ACC112 (cell line): ENCODE results near the gene RNF43.

Experiments
- H2AFZ ChIP-seq: fragments of 200-600 bp; sonication (generic); one replicate; pipeline ENCODE4 v1.6.0; 2017; ENCODE audit warnings: antibody characterized with exemption, low read length; ENCODE audit not compliant: unreplicated experiment
- H3K27ac ChIP-seq: fragments of 200-600 bp; sonication (generic); 2 replicates; pipeline ENCODE4 v1.5.1; 2014; ENCODE audit warnings: low read depth, mild to moderate bottlenecking, antibody characterized with exemption, low read length, moderate library complexity
- H3K27me3 ChIP-seq: fragments of 200-600 bp; sonication (generic); 2 replicates; pipeline ENCODE4 v1.6.1; 2014; ENCODE audit warnings: mild to moderate bottlenecking, antibody characterized with exemption, low read length, moderate library complexity, mixed read lengths; ENCODE audit not compliant: insufficient read depth
- H3K36me3 ChIP-seq: fragments of 200-600 bp; sonication (generic); 2 replicates; pipeline ENCODE4 v1.6.1; 2016; ENCODE audit warnings: mild to moderate bottlenecking, antibody characterized with exemption, low read length, moderate library complexity, mixed read lengths; ENCODE audit not compliant: insufficient read depth
- H3K4me1 ChIP-seq: fragments of 200-600 bp; sonication (generic); one replicate; pipeline ENCODE4 v1.6.1; 2016; ENCODE audit warnings: low read length, mixed read lengths; ENCODE audit not compliant: insufficient read depth, unreplicated experiment, control insufficient read depth
- H3K4me3 ChIP-seq: fragments of 200-600 bp; sonication (generic); 2 replicates; pipeline ENCODE4 v1.5.1; 2014; ENCODE audit warnings: mild to moderate bottlenecking, low read depth, low read length
- H3K79me2 ChIP-seq: fragments of 200-600 bp; sonication (generic); one replicate; pipeline ENCODE4 v1.6.0; 2016; ENCODE audit warnings: low read length; ENCODE audit not compliant: control insufficient read depth, unreplicated experiment, insufficient read depth

The RNF43 gene

GRCh38 chr17:58381124-58382035 lies 36.0 kb downstream of the RNF43 start:
- H3K79me2 ChIP-seq = no peaks in the 10 kb centered on the region
- H3K36me3 ChIP-seq = no peaks in the 10 kb centered on the region

GRCh38 chr17:58380207-58381123 lies 36.9 kb downstream of the RNF43 start:
- Histone ChIP-seq H3K27ac (no peak overlapping the region), H3K4me3 (no peak overlapping the region), H3K36me3 (no peaks in the 10 kb centered on the region), H3K79me2 (no peaks in the 10 kb centered on the region), H2AFZ (no peak overlapping the region), H3K4me1 (no peaks in the 10 kb centered on the region), H3K27me3 (peaks cover 79% of the 10 kb centered on the region)

More at GRCh38 chr17:58381124-58382035, 36.0 kb downstream of the RNF43 start:
- Histone ChIP-seq H3K27me3 (peaks cover 83% of the 10 kb centered on the region), H2AFZ (no peak overlapping the region), H3K27ac (no peak overlapping the region), H3K4me3 (no peak overlapping the region), H3K4me1 (no peaks in the 10 kb centered on the region)

GRCh38 chr17:58379511-58379824 lies 37.9 kb downstream of the RNF43 start:
- H3K4me3 ChIP-seq = no peak overlapping the region
- H3K4me1 ChIP-seq = no peaks in the 10 kb centered on the region
- no peak overlapping the region for H2AFZ ChIP-seq
- H3K27me3 ChIP-seq = peaks cover 70% of the 10 kb centered on the region
- H3K79me2 ChIP-seq = no peaks in the 10 kb centered on the region
- H3K27ac ChIP-seq = no peak overlapping the region
- H3K36me3 ChIP-seq = no peaks in the 10 kb centered on the region

- H2AFZ ChIP-seq = no peak overlapping the region
- H3K79me2 ChIP-seq = no peaks in the 10 kb centered on the region
- H3K36me3 ChIP-seq = no peaks in the 10 kb centered on the region
- no peaks in the 10 kb centered on the region for H3K4me1 ChIP-seq
- peaks cover 65% of the 10 kb centered on the region for H3K27me3 ChIP-seq
- no peak overlapping the region for H3K4me3 ChIP-seq
- H3K27ac ChIP-seq = no peak overlapping the region
Observed at GRCh38 chr17:58378733-58379510, 38.4 kb downstream of the RNF43 start.

- H3K36me3 ChIP-seq = no peaks in the 10 kb centered on the region
- H2AFZ ChIP-seq = no peak overlapping the region
- H3K4me1 ChIP-seq = no peaks in the 10 kb centered on the region
- H3K4me3 ChIP-seq = no peak overlapping the region
- no peaks in the 10 kb centered on the region for H3K79me2 ChIP-seq
- peaks cover 60% of the 10 kb centered on the region for H3K27me3 ChIP-seq
- H3K27ac ChIP-seq = no peak overlapping the region
Observed at GRCh38 chr17:58377661-58378060, 39.7 kb downstream of the RNF43 start.

GRCh38 chr17:58377093-58377601 lies 40.2 kb downstream of the RNF43 start:
- H3K27ac ChIP-seq = no peak overlapping the region
- H2AFZ ChIP-seq = no peak overlapping the region
- H3K36me3 ChIP-seq = no peaks in the 10 kb centered on the region
- no peaks in the 10 kb centered on the region for H3K79me2 ChIP-seq
- no peak overlapping the region for H3K4me3 ChIP-seq
- H3K4me1 ChIP-seq = no peaks in the 10 kb centered on the region
- H3K27me3 ChIP-seq = peaks cover 55% of the 10 kb centered on the region

- no peaks in the 10 kb centered on the region for H3K36me3 ChIP-seq
- H3K27ac ChIP-seq = no peak overlapping the region
- no peaks in the 10 kb centered on the region for H3K4me1 ChIP-seq
- H2AFZ ChIP-seq = no peak overlapping the region
- H3K4me3 ChIP-seq = no peak overlapping the region
- peaks cover 54% of the 10 kb centered on the region for H3K27me3 ChIP-seq
- no peaks in the 10 kb centered on the region for H3K79me2 ChIP-seq
Observed at GRCh38 chr17:58376472-58377000, 40.8 kb downstream of the RNF43 start.

- Histone ChIP-seq H2AFZ (no peak overlapping the region), H3K36me3 (no peaks in the 10 kb centered on the region), H3K4me3 (no peak overlapping the region), H3K4me1 (no peaks in the 10 kb centered on the region), H3K27ac (no peak overlapping the region), H3K27me3 (peaks cover 54% of the 10 kb centered on the region), H3K79me2 (no peaks in the 10 kb centered on the region)
Observed at GRCh38 chr17:58375811-58376210, 41.5 kb downstream of the RNF43 start.

- Histone ChIP-seq H3K27ac (no peak overlapping the region), H3K4me1 (no peaks in the 10 kb centered on the region)
Observed at GRCh38 chr17:58375256-58375655, 42.1 kb downstream of the RNF43 start.

GRCh38 chr17:58373923-58374322 lies 43.4 kb downstream of the RNF43 start:
- no peaks in the 10 kb centered on the region for H3K36me3 ChIP-seq
- no peak overlapping the region for H3K27ac ChIP-seq
- no peak overlapping the region for H3K4me3 ChIP-seq
- H3K4me1 ChIP-seq = no peaks in the 10 kb centered on the region
- H2AFZ ChIP-seq = no peak overlapping the region
- no peaks in the 10 kb centered on the region for H3K79me2 ChIP-seq
- H3K27me3 ChIP-seq = peaks cover 50% of the 10 kb centered on the region

More at GRCh38 chr17:58375256-58375655, 42.1 kb downstream of the RNF43 start:
- Histone ChIP-seq H2AFZ (no peak overlapping the region), H3K36me3 (no peaks in the 10 kb centered on the region), H3K79me2 (no peaks in the 10 kb centered on the region), H3K27me3 (peaks cover 54% of the 10 kb centered on the region), H3K4me3 (no peak overlapping the region)
